ENCODE results near the gene AJM1.

DNA sequence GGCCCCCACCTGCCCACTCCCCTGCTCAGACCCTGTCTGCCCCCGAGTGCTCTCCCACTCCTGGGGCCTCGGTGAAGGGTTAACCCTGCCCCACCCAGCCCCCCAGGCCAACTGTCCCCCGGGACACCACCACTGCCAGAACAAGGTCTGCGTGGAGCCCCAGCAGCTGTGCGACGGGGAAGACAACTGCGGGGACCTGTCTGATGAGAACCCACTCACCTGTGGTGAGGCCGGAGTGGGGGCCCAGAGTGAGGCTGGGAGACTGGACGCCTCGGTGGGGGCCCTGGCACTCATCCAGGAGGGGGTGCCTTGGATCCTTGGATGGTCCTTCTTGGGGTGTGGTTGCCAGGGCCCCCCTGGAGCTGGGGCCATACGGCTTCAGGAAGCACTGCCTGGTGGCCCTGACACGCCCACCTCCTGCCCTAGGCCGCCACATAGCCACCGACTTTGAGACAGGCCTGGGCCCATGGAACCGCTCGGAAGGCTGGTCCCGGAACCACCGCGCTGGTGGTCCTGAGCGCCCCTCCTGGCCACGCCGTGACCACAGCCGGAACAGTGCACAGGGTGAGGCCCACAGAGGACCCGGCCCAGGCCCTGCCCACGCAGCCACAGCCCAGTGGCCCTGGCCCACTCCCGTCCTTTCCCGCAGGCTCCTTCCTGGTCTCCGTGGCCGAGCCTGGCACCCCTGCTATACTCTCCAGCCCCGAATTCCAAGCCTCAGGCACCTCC is 12.0 kb downstream of the AJM1 start:
- TF ChIP-seq POLR2A (IDR thresholded peaks at IDR 0.05; ENCODE audit: low read length) (no peak), KDM5A (IDR thresholded peaks at IDR 0.05) (no peak), RFX5 (IDR thresholded peaks at IDR 0.05) (no peak), SMC3 (IDR thresholded peaks at IDR 0.05) (no peak), KDM1A (IDR thresholded peaks at IDR 0.05; ENCODE audit: low read depth) (no peak)
- TF ChIP-seq, protein P1, sequence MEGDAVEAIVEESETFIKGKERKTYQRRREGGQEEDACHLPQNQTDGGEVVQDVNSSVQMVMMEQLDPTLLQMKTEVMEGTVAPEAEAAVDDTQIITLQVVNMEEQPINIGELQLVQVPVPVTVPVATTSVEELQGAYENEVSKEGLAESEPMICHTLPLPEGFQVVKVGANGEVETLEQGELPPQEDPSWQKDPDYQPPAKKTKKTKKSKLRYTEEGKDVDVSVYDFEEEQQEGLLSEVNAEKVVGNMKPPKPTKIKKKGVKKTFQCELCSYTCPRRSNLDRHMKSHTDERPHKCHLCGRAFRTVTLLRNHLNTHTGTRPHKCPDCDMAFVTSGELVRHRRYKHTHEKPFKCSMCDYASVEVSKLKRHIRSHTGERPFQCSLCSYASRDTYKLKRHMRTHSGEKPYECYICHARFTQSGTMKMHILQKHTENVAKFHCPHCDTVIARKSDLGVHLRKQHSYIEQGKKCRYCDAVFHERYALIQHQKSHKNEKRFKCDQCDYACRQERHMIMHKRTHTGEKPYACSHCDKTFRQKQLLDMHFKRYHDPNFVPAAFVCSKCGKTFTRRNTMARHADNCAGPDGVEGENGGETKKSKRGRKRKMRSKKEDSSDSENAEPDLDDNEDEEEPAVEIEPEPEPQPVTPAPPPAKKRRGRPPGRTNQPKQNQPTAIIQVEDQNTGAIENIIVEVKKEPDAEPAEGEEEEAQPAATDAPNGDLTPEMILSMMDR (IDR thresholded peaks at IDR 0.05) = no peak
- TF ChIP-seq, protein P2, sequence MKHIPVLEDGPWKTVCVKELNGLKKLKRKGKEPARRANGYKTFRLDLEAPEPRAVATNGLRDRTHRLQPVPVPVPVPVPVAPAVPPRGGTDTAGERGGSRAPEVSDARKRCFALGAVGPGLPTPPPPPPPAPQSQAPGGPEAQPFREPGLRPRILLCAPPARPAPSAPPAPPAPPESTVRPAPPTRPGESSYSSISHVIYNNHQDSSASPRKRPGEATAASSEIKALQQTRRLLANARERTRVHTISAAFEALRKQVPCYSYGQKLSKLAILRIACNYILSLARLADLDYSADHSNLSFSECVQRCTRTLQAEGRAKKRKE (CRISPR knock-in tag; IDR thresholded peaks at IDR 0.05; ENCODE audit: low read depth) = no peak
- TF ChIP-seq, protein P3, sequence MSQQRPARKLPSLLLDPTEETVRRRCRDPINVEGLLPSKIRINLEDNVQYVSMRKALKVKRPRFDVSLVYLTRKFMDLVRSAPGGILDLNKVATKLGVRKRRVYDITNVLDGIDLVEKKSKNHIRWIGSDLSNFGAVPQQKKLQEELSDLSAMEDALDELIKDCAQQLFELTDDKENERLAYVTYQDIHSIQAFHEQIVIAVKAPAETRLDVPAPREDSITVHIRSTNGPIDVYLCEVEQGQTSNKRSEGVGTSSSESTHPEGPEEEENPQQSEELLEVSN (IDR thresholded peaks at IDR 0.05; ENCODE audit: borderline replicate concordance, low read depth) = no peak
- TF ChIP-seq, protein P4, sequence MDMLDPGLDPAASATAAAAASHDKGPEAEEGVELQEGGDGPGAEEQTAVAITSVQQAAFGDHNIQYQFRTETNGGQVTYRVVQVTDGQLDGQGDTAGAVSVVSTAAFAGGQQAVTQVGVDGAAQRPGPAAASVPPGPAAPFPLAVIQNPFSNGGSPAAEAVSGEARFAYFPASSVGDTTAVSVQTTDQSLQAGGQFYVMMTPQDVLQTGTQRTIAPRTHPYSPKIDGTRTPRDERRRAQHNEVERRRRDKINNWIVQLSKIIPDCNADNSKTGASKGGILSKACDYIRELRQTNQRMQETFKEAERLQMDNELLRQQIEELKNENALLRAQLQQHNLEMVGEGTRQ (IDR thresholded peaks at IDR 0.05) = no peak
